ENCODE results near the gene FLYWCH2. TPM values are rescaled to one million over a fixed set of nuclear protein-coding genes. Genes with fewer than 3 reads are reported as not detected.

The FLYWCH2 gene
- total RNA-seq, 4 donors from 2014 or later, result 19.5 to 54.5 (median 30.2) TPM

DNA sequence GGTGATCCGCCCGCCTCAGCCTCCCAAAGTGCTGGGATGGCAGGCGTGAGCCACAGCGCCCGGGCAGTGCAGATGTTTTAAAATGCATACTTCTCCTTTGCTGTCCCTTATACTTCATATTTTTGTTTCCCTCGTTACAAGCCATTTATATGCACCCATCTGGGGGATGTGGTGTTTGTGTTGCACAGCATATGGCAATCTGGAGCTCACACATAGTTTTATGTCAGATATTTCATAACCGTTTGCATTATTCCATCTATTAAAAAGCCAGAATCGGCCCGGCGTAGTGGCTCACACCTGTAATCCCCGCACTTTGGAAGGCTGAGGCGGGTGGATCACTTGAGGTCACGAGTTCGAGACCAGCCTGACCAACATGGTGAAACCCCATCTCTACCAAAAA is 40.5 kb downstream of the FLYWCH2 start:
- no peaks in the 10 kb centered on the region for H3K9me3 ChIP-seq
- no peak for ATAC-seq
- intact Hi-C loops (cut with DNase I; ENCODE audit: low total_unique reads) (no loop called here), in situ Hi-C loops (cut with MboI; ENCODE audit: low sequenced_read_pairs in 4 of 4) (loop anchor here in 3 of 4 donors (5.0 to 10.0 kb wide), 2 partner anchors 49 to 51 kb away; no protein-coding TSS in a partner anchor)
- TF ChIP-seq POLR2A (IDR thresholded peaks at IDR 0.05), result no peak
- TF ChIP-seq, protein P1, sequence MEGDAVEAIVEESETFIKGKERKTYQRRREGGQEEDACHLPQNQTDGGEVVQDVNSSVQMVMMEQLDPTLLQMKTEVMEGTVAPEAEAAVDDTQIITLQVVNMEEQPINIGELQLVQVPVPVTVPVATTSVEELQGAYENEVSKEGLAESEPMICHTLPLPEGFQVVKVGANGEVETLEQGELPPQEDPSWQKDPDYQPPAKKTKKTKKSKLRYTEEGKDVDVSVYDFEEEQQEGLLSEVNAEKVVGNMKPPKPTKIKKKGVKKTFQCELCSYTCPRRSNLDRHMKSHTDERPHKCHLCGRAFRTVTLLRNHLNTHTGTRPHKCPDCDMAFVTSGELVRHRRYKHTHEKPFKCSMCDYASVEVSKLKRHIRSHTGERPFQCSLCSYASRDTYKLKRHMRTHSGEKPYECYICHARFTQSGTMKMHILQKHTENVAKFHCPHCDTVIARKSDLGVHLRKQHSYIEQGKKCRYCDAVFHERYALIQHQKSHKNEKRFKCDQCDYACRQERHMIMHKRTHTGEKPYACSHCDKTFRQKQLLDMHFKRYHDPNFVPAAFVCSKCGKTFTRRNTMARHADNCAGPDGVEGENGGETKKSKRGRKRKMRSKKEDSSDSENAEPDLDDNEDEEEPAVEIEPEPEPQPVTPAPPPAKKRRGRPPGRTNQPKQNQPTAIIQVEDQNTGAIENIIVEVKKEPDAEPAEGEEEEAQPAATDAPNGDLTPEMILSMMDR (IDR thresholded peaks at IDR 0.05 in 4 of 5, conservative IDR thresholded peaks at IDR 0.05 in 1 of 5), result no peak
- no peaks in the 10 kb centered on the region for H3K36me3 ChIP-seq
- H3K27ac ChIP-seq, result no peak overlapping the region
- DNase-seq, result no peak
- H3K4me3 ChIP-seq, result no peak overlapping the region
- no peaks in the 10 kb centered on the region for H3K27me3 ChIP-seq
- peaks cover 0 to 5% of the 10 kb centered on the region in 2 donors for H3K4me1 ChIP-seq

DNA sequence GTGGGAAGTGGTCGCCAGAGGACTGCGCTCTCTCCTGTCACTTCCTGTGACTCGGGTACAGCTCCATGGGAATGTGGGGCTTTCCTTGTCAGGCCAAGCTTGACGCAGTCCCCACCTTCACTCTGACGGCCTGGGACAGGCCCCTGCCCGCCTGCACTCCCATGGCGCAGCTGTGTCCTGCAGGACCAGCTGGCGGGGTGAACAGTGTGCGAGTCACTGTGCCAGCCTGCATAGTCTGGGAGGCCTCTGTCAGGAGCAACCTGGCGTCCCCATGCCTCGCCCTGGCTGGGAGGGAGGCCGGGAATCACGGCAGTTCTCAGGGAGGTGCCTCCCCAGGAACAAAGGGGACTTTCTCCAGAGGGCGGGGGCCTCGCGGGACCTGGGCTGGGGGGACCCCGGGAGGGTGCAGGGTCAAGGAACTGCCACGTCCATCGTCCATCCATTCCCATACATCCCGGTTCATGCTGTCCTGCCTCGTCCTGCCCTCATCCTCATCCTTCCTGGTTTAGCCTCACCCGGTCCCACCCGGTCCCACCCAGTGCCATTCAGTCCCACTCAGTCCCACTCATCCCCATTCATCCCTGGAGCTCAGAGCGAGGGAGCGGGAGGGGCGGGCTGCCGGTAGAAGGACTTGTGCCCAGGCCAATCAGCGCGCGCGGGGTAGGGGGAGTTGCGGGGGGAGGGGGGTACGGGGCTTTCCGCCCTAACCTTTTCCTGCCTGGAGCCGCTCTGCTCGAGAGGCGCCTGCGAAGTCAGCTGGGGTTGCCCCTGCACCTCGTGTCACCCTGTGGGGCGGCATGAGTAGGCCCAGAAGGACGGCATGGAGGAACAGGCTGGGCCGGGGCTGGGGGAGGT is 42.1 kb downstream of the FLYWCH2 start:
- H3K4me3 ChIP-seq, result no peak overlapping the region
- H3K27ac ChIP-seq, result no peak overlapping the region
- TF ChIP-seq POLR2A (IDR thresholded peaks at IDR 0.05), result no peak
- H3K4me1 ChIP-seq, result peaks cover 0 to 5% of the 10 kb centered on the region in 2 donors
- H3K36me3 ChIP-seq, result peaks cover 0 to 6% of the 10 kb centered on the region in 2 donors
- in situ Hi-C loops (cut with MboI; ENCODE audit: low sequenced_read_pairs in 4 of 4), result loop anchor here in 3 of 4 donors (5.0 to 10.0 kb wide), 2 partner anchors 50 to 53 kb away; no protein-coding TSS in a partner anchor
- ATAC-seq (no peak), DNase-seq (no peak)
- intact Hi-C loops (cut with DNase I; ENCODE audit: low total_unique reads), result no loop called here
- H3K27me3 ChIP-seq, result no peaks in the 10 kb centered on the region
- H3K9me3 ChIP-seq, result no peaks in the 10 kb centered on the region

DNA sequence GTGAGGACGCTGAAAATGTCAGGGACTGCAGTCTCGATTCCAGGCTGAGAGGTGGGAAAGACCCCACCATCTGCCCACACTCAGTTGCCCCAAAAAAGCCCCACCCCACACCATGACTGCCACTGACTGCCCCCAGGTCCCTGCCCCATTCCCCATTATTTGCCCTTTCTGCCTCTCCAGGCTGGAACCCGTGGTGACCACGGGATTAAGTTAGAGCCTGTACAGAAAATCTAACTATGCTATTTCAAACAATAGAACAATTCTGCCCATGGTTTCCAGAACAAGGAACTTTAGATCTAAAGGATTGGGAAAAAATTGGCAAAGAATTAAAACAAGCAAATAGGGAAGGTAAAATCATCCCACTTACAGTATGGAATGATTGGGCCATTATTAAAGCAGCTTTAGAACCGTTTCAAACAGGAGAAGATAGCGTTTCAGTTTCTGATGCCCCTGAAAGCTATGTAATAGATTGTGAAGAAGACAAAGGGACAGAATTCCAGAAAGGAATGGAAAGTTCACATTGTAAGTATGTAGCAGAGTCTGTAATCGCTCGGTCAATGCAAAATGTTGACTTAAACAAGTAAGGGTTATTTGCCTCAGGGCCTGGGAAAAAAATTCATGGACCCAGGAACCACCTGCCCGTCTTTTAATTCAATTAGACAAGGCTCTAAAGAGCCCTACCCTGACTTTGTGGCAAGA is 43.1 kb downstream of the FLYWCH2 start:
- Histone ChIP-seq H3K27me3 (no peaks in the 10 kb centered on the region), H3K4me1 (peaks cover 0 to 5% of the 10 kb centered on the region in 2 donors), H3K27ac (no peak overlapping the region), H3K9me3 (no peaks in the 10 kb centered on the region), H3K36me3 (peaks cover 0 to 12% of the 10 kb centered on the region in 2 donors), H3K4me3 (no peak overlapping the region)
- TF ChIP-seq, protein P1 (IDR thresholded peaks at IDR 0.05 in 4 of 5, conservative IDR thresholded peaks at IDR 0.05 in 1 of 5), result no peak
- no peak for TF ChIP-seq POLR2A (IDR thresholded peaks at IDR 0.05)
- DNase-seq (no peak), ATAC-seq (no peak)
- in situ Hi-C loops (cut with MboI; ENCODE audit: low sequenced_read_pairs in 4 of 4), result loop anchor here in 1 of 4 donors (10.0 kb wide), 1 partner anchor 51 kb away; no protein-coding TSS in a partner anchor
- intact Hi-C loops (cut with DNase I; ENCODE audit: low total_unique reads), result loop anchor here (2.0 kb wide), 2 partner anchors 21 to 53 kb away; no protein-coding TSS in a partner anchor

DNA sequence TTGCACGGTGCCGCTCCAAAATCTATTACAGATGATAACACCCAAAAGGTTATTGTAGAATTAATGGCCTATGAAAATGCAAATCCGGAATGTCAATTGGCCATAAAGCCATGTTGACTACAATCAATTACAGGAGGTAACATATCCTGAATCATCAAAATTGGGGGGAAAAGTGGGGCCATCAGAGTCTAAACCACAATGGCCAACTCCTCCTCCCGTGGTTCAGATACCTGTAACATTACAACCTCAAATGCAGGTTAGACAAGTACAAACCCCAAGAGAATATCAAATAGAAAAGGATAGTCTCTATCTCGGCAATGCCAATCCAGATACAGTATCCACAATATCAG is 43.6 kb downstream of the FLYWCH2 start:
- TF ChIP-seq POLR2A (IDR thresholded peaks at IDR 0.05), result no peak
- TF ChIP-seq, protein P1 (IDR thresholded peaks at IDR 0.05 in 4 of 5, conservative IDR thresholded peaks at IDR 0.05 in 1 of 5), result no peak
- Histone ChIP-seq H3K9me3 (no peaks in the 10 kb centered on the region), H3K27me3 (no peaks in the 10 kb centered on the region), H3K36me3 (peaks cover 0 to 12% of the 10 kb centered on the region in 2 donors), H3K4me1 (peaks cover 0 to 5% of the 10 kb centered on the region in 2 donors), H3K27ac (no peak overlapping the region), H3K4me3 (peak overlapping the region in 3 of 4 donors; percentile 5 to 34 (median 14))
- intact Hi-C loops (cut with DNase I; ENCODE audit: low total_unique reads) (loop anchor here (2.0 kb wide), 2 partner anchors 22 to 54 kb away; no protein-coding TSS in a partner anchor), in situ Hi-C loops (cut with MboI; ENCODE audit: low sequenced_read_pairs in 4 of 4) (loop anchor here in 1 of 4 donors (10.0 kb wide), 1 partner anchor 52 kb away; no protein-coding TSS in a partner anchor)
- ATAC-seq (peak in 1 of 2 donors; percentile 22), DNase-seq (no peak)
